OCI-M1 (cell line): ENCODE data around the gene CCNO.

Experiments used
- DNase-seq: peaks from one replicate; lab custom pipeline; 2025; lab: John Stamatoyannopoulos, UW

CCNO gene, protein sequence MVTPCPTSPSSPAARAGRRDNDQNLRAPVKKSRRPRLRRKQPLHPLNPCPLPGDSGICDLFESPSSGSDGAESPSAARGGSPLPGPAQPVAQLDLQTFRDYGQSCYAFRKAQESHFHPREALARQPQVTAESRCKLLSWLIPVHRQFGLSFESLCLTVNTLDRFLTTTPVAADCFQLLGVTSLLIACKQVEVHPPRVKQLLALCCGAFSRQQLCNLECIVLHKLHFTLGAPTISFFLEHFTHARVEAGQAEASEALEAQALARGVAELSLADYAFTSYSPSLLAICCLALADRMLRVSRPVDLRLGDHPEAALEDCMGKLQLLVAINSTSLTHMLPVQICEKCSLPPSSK

DNA sequence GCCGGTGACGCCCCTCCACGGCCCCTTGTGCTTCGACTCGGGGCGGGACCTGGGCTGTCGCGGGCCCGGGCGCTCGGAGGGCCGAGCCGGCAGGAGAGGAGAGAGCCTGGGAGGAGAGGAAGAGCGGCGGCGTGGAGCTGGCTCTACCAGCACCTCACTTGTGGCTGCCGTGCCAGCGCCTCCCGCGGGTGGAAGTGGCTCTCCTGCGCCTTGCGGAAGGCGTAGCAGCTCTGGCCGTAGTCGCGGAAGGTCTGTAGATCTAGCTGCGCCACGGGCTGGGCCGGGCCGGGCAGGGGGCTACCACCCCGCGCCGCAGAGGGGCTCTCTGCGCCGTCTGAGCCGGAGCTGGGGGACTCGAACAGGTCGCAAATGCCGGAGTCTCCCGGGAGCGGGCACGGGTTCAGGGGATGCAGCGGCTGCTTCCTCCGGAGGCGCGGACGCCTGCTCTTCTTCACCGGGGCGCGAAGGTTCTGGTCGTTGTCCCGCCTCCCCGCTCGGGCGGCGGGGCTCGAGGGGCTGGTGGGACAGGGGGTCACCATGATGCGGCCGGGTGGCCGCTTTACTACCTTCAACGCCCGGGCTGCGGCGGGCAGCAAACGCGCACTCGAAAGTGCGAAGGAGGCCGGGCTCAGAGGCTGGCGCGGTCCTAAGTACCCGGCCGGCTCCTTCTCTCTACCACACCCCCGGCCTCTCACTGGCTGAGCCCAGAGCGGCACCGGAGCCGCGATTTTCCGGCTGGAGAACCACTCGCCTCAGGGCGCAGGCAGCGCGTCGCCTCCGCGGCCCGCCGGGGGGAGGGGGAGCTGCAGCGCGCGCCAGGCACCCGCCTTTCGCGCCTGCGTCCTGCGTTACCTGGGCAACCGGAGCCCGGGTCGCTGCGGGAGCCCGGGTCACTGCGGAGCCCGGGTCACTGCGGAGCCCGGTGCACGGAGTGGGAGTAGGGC, at the start of gene CCNO:
Gene CCNO, minus strand, starts transcription at position 624 of the 944 bp plus-strand sequence. Its CDS starts 85 bp downstream, at position 539.
- DNase-seq, result peak; percentile 45

DNA sequence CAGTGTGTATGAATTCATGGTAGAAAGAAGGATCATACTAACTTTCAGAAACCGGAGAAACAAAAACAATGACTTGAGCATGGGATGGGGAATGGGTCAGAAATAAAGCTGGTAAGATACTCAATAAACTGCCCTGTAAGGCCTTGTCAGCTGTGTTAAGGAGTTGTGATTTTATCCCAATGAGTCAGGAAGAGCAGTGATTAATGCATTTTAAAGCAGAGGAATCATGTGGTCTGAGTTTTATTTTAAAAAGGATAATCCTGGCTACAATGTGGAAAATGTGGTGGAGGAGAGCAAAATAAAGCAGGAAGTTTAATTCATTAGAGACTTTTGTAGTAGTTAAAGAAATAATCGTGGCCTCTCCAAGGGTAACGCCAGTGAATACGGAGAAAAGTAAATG, 45.4 kb upstream of the CCNO start:
- DNase-seq, result no peak

DNA sequence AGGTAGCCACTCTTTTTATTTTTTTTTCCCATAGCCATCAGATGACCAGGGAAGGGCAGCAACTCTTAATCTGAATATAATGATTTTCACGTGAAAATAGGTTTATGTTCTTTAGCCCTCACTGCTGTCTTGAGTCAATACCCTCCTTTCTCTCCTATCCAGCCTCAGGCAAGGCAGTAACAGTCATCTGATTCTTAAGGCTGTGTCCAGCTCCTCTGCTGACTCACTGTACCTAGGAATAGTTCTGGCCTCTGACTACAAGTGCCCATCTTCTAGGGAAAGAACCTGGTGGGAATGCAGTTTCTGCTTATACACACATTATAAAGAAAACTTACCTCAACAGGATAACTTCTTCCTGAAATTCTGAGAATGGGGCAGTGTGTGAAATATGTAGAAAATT, 43.4 kb upstream of the CCNO start:
- DNase-seq, result no peak

DNA sequence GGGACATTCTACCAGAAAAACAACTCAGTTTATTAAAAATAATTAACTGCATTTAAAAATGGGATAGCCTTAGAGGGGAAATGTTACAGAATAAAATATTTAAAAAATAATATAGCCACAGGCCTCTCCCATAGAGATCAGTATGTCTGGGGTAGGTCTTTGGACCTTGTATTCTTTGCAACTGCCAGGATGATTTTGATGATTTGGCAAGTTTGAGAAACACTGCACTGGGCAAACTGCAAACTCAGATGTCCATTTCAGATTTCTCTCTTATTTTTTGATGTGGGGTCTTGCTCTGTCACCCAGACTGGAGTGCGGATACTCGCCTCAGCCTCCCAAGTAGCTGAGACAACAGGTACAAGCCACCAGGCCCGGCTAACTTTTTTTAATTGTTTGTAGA, 24.9 kb upstream of the CCNO start:
- no peak for DNase-seq

DNA sequence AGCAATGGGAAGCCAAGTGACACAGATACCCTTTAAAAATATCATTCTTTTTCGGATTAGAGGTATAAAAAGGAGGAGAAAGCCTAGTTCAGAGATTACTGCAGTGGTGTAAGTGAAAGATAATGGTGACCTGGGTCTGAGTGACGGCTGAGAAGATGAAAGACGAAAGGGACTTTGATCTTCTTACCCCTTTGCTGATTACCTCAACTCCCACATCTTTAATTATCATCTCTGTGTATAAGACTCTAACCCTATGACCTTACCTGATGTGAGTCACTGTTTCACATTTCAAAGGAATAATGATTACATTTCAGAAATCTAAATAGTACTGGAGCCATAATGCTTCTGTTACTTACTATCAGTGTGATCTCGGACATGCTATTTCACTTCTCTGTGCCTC, 21.4 kb upstream of the CCNO start:
- DNase-seq, result no peak

DNA sequence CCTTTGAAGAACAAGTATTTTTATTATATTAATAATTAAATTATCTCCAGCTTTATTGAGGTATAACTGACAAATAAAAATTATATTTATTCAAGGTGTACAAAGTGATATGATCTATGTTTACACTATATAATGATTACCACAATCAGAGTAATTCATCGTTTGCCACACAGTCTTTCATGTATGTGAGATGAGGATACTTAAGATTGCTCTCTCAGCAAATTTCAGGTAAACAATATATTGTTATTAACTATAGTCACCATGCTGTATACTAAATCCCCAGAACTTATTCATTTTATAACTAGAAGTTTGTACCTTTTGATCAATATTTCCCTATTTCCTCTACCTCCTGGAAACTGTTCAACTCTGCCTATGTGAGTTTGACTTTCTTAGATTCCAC, 16.7 kb upstream of the CCNO start:
- no peak for DNase-seq

DNA sequence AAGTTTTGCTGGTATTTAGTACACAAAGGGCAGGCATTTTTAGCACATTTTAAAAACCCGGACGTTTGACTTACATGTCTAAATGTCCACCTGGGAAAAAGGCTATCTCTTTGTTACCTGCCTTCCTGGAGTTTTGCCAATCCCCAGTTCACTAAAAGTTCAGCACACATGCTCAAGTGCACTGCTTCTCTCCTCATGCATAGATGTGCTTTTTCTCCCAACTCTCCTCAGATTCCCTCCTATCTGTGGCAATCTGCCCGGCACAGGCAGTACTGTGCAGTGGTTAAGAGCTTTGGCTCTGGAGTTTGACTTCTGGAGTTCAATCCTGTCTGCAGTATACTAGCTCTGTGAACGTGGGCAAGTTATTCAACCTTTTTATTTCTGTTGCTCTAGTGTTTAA, 8.3 kb upstream of the CCNO start:
- DNase-seq, result peak; percentile 12

DNA sequence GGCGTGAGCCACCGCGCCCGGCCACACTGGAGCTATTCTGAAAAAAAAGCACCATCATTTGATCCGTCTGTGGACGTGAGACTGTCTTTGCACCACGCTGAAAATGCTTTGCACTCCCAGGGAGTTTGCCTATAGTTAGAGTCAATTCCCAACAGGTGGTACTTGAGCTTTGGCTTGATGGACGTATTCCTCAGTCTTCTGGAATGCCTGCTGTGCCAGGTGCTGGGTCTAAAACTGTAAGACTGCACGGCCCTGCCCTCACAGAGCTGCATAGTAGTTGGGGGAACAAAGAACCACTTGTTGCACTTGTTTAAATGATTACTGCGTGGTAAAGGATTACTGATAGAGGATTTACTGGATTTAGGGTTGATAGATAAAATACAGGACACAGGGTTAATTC, 3.4 kb upstream of the CCNO start:
- no peak for DNase-seq

DNA sequence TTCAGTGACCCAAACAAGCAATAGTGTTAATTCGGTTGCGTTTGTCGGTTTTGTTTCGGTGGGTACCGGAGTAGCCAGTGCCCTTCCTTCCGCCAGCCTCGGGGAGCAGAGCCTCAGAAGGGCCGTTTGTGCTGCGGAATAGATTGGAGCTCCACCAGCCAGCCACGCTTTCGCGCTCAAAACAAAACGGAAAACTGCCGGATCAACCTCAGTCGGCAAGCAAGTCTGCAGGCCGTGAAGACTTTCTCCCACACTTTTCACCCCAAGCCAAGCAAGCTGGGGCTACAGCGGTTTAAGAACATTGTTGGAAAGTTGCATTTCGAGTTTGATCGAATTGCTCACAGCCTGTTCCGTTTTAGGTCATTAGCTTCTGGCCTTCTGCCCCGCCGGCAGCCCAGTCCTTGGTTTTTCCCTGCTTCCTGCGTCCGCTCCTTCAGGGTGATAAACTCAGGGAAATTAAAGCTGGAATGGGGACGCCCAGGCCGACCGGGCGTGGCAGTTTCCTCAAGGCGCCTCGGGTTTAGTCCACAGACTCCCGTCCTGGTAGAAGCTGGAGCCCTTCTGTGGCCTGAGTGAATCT, 803 bp upstream of the CCNO start:
- no peak for DNase-seq

DNA sequence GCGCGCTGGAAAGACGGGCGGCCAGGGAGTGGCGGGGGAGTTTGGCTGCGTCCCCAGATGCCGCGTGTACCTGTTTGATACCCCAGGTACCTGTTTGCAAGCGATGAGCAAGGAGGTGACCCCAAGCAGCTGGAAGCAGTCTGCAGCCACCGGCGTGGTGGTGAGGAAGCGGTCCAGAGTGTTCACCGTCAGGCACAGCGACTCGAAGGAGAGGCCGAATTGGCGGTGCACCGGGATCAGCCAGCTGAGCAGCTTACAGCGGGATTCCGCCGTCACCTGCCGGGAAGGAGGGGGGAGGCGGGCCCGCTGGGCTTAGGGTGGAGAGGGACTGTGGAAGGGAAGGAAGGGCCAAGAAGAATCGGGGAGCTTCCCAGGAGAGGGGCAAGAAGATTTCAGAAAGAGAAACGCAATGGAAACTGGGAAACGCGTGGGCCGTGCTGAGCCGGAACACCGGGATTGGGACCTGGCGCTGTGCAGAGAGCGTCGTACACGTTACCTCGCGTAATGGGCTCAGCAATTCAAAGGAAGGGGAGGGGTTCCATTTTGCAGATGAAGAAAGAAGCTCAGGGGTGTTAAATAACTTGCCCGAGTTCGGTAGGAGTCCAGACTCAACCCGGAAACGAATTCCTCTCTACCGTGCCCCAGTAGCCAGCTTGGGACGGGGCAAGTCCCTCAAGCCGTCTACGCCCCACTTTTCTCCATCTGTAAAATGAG, 980 bp downstream of the CCNO start:
- DNase-seq, result peak; percentile 63

DNA sequence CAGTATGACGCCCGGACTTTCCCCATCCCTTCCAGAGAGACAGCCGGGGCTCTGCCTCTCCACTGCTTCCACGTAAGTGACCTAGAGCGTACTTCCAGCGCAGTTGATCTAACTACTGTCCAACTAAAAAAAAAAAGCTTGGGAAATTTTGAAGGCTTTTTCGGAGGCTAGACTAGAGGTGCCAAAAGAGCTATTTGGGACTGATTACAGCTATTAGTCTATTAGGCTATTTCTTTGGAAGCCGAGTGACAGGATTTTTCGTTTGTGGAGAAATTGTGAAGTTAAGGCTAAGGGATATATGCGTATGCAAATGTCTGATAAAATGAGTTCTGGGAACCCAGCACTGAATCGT, 1.5 kb downstream of the CCNO start:
- DNase-seq, result no peak

DNA sequence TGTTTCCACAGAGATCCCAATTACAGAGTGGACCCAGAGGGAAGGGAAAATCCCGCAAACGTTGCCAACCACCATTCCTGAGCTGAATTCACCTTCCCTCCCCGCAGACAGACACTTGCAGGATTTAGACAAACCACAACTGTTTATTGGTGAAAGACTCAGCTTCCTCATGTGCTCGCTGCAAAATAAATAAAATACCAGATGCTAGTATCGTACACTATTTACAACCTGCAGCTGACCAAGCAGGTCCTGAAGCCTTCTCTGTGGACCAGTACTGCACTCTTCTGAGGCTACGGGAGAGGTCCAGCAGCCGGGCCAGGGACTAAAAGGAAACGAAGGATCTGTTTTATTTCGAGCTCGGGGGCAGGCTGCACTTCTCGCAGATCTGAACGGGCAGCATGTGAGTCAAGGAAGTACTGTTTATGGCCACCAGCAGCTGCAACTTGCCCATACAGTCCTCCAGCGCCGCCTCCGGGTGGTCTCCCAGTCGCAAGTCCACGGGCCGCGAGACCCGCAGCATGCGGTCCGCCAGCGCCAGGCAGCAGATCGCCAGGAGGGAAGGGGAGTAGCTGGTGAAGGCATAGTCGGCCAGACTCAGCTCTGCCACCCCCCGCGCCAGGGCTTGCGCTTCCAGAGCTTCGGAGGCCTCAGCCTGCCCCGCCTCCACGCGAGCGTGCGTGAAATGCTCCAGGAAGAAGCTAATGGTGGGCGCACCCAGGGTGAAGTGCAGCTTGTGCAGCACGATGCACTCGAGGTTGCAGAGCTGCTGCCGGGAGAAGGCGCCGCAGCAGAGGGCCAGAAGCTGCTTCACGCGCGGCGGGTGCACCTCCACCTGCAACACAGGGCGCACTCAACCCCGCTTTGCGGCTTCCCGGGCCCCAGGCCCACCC, 2.1 kb downstream of the CCNO start:
- peak; percentile 50 for DNase-seq

DNA sequence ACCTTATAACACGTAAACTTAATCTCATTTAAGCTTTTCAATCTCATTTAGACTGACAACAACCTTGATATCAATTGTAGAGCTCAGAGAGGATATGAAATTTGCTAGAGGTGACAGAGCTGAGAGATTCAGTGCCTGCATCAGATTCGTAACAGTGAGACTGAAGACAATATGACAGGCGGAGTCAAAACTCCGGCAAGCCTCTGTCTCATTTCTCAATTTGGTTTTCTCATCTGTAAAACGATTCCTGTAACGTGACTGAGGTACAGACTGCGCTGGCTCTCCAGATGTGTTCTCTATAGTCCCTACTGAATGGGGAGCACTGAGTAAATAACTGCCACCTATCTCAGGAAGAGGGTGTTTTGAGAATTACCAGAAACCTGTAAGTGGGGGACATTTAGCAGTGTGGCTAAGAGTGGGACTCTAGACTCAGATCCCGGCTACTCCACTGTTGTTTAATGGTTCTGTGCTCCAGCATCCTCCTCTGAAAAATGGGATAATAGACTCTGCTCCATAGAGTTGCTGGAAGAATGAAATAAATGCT, 3.2 kb downstream of the CCNO start:
- no peak for DNase-seq

DNA sequence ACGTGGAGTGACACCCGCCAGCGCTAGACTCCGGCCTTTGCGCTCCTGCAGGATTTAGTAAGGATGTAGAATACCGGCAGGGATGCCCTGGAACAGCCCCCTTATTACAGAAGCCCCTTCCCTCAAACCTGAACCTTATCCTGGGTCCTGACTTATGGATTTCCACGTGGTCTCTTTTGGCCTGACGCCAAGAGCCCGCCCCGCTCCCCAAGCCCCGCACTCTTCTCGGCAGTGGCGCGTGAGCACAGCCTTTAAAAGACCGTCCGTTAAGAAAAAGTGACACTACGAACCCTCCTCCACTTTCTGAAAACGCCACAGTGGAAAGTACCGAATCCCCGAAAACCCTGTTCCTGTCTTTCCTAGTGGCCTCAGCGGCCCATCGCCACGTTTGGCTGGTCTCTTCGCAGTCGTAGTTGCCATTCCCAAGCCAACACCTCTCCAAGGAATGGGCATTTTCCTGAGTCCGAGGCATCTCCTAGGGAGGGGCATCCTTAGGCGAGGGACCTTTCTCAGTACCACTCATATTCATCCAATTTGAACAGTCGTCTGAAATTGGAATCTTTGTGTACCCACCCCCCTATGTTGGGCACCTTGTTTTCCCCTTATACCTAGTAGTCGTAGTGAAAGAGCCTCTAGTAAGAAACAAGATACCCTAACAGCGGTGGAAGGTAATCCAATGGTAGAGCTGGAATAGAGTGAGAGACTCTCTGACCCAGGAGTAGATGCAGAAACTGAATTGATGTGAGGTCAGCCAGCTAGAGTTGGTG, 5.6 kb downstream of the CCNO start:
- no peak for DNase-seq

DNA sequence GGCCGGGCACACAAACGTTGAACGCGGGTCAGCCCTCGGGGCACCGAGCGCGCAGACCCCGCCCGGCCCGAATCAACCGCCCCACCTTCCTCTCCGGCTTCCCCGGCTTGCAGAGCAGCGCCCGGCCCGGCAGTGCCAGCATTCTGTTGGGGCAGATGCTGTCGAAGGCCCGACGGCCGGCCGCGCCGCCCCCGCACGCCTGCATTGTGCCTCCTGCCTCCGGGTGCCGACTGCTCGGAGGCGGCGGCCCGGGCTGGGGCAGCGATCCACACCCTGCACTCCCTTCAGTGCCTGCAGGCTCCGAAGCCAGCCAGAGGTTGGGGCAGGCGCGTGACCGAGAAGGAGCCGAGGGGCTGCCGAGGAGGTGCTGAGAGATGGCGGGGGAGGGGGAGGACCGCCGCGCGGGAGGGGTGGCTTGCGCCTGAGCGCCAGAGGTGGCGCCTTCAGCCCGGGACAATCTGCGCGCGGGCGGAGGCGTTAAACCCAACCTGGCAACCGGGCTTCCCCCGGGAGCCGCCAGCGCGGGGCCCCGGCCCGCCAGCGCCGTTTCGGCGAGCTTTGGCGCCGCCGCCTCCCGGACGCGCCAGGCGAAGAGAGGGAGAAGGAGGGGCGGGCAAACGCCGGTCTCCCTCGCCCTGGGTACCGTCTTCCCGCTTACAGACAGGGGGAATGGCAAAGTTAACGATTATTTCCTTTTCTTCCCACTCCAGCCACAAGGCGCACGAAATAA, 6.3 kb downstream of the CCNO start, which contains the start of gene MCIDAS:
Gene MCIDAS, minus strand, starts transcription at position 382 of the 730 bp plus-strand sequence. Its CDS starts 177 bp downstream, at position 205.
- peak; percentile 47 for DNase-seq

DNA sequence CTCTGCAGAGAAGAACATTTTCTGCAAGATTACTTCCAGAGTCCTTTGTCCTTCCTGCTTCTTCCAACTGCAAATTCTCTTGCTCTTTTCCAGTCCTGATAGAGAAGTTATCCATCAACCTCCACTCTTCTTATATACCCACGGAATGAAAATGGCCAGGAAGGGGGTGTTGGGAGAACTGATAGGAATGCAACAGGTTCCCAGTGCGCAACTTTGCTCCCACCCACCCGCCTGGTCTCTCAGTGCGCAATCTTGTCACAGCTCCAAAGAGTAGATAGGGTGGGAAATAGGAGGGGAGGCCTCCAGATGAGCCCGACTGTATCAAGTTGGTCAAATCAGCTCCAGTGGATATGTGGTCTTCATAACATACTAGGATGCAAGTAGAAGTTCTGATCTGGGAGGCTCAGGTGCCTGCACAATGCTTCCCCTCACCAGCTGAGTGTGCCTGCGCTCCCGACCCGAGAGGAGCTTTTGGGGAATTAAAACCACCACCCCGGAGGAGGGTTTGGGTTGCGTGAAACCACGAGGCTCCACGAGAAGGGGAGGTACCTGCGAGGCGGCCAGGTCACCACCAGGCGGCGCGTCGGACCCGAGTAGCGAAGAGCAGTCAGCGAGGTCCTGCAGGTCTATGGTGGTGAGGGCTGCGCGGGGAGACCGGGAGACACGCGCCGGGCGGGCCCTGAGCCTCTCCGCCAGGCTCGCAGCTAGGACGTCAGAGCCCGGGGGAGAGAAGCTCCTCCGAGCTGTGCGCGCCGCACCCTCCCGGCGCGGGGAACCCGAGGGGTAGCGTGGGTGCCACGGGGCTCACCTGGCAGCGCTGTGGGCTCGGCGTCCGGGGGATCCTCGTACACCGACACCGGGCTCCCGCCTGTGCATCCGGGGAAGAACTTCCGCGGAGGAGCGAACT, 7.1 kb downstream of the CCNO start:
- peak; percentile 59 for DNase-seq

DNA sequence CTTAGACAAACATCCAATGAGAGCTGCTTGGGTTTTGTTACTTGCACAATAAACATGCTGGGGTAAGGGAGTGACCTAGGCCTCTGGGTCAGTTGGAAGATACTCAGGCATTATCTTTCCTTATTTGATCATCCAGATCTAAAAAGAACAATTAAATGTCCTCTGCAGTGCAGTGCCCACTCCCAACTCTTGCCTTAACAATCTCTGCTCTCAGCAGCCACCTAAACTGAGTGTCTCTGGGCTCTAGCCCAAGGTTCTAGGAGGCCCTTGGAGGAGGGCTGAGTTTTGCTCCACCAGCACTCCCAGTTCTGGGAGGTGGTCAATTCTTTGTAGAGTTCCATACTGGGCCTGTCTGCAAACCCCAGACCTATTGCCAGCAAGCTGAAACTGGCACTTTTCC, 8.1 kb downstream of the CCNO start:
- DNase-seq, result no peak

DNA sequence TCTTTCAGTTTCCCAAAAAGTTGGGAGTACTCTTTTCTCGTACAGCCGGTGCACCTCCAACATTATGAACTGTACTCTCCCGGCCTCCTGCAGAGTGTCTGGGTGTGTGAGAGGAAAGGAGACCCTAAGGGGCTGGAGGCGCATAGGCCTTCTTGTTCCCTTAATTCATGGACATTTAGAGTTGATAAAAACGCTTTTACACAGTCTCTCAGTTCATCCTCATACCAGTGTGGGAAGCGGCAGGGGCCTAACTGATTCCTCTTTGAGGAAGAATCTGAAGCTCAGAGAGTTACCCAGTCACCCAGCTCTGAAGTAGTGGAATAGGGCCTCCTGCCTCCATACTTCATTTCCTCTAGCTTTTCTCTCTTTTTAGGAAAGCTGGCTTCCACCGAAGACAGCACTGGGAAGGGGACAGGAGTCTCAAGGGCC, 9.6 kb downstream of the CCNO start:
- no peak for DNase-seq
